HG02798 (cell line): Measurements from ENCODE around the gene CPE.

Experiments
- ATAC-seq: cut with Tn5 transposase; IDR thresholded peaks from one replicate; pipeline ENCODE4 v1.9.1; 2021; ENCODE audit warnings: mild to moderate bottlenecking; ENCODE audit not compliant: unreplicated experiment, poor library complexity

Gene CPE

GRCh38 chr4:165364452-165365080 lies 14.2 kb upstream of the CPE start:
- no peak for ATAC-seq

- ATAC-seq = no peak
These were observed 11.8 kb upstream of the CPE start for GRCh38 chr4:165367040-165367439.

- ATAC-seq = no peak
These were observed 10.7 kb upstream of the CPE start for GRCh38 chr4:165368114-165368513.

GRCh38 chr4:165368567-165368966 lies 10.2 kb upstream of the CPE start:
- ATAC-seq = no peak

- no peak for ATAC-seq
These were observed 9.3 kb upstream of the CPE start for GRCh38 chr4:165369522-165369921.

- no peak for ATAC-seq
These were observed 8.3 kb upstream of the CPE start for GRCh38 chr4:165370530-165370929.

- no peak for ATAC-seq
These were observed 3.3 kb upstream of the CPE start for GRCh38 chr4:165375465-165375864.

GRCh38 chr4:165378398-165378744 lies 437 bp upstream of the CPE start:
- ATAC-seq = no peak

- no peak for ATAC-seq
These were observed 863 bp downstream of the CPE start for GRCh38 chr4:165379678-165380064.

GRCh38 chr4:165380805-165381204 lies 2.0 kb downstream of the CPE start:
- no peak for ATAC-seq

- no peak for ATAC-seq
These were observed 3.1 kb downstream of the CPE start for GRCh38 chr4:165381821-165382373.

GRCh38 chr4:165382640-165383039 lies 3.8 kb downstream of the CPE start:
- no peak for ATAC-seq

- ATAC-seq = no peak
These were observed 4.8 kb downstream of the CPE start for GRCh38 chr4:165383591-165384073.

GRCh38 chr4:165384186-165384585 lies 5.4 kb downstream of the CPE start:
- ATAC-seq = no peak

- no peak for ATAC-seq
These were observed 5.8 kb downstream of the CPE start for GRCh38 chr4:165384598-165384997.

GRCh38 chr4:165385126-165385525 lies 6.3 kb downstream of the CPE start:
- ATAC-seq = no peak

GRCh38 chr4:165386328-165386727 lies 7.5 kb downstream of the CPE start:
- no peak for ATAC-seq

- ATAC-seq = no peak
These were observed 9.9 kb downstream of the CPE start for GRCh38 chr4:165388756-165389155.

GRCh38 chr4:165393051-165393450 lies 14.2 kb downstream of the CPE start:
- no peak for ATAC-seq

GRCh38 chr4:165393704-165394103 lies 14.9 kb downstream of the CPE start:
- no peak for ATAC-seq

GRCh38 chr4:165394275-165394674 lies 15.5 kb downstream of the CPE start:
- ATAC-seq = no peak

- ATAC-seq = no peak
These were observed 19.8 kb downstream of the CPE start for GRCh38 chr4:165398570-165398969.
